ENCODE results near the gene TNRC6C. TPM values are rescaled to one million over a fixed set of nuclear protein-coding genes. Genes with fewer than 3 reads are reported as not detected.

TNRC6C gene
- total and polyA plus RNA-seq, 2 experiments from 2014 or later = 10.1 to 16.6 TPM

- Mint-ChIP-seq H3K9me3 (no peaks in the 10 kb centered on the region), H3K36me3 (ENCODE audit: low read depth) (no peaks in the 10 kb centered on the region), H3K4me1 (peaks cover 7% of the 10 kb centered on the region; the same call in 2 of the 3 replicates), H3K27ac (no peak overlapping the region), H3K4me3 (no peak overlapping the region), H3K27me3 (ENCODE audit: insufficient read depth, low read depth, poor library complexity) (peaks cover 7% of the 10 kb centered on the region)
- ATAC-seq (no peak), DNase-seq (ENCODE audit: low spot score) (no peak)
- Histone ChIP-seq H3F3A (replicated peaks; ENCODE audit: low read depth) (0 out of 2 replicates have a peak, but pooled peaks cover 4% of the 10 kb centered on the region), H3K9me2 (ENCODE audit: insufficient read depth) (no peaks in the 10 kb centered on the region), H2AFZ (no peak overlapping the region), H3K4me1 (ENCODE audit: insufficient read depth) (peaks cover 5% of the 10 kb centered on the region; the same call in 1 of the 2 replicates), H3K4me2 (no peak overlapping the region), H3K36me3 (ENCODE audit: insufficient read depth) (no peaks in the 10 kb centered on the region), H3K27me3 (ENCODE audit: insufficient read depth) (0 out of 2 replicates have a peak, but pooled peaks cover 3% of the 10 kb centered on the region), H4K20me1 (replicated peaks; ENCODE audit: insufficient read depth) (no peaks in the 10 kb centered on the region), H3K4me3 (no peak overlapping the region), H3K79me2 (replicated peaks; ENCODE audit: insufficient read depth) (no peaks in the 10 kb centered on the region), H3K27ac (ENCODE audit: low read depth) (no peak overlapping the region)
- TF ChIP-seq ZNF114 (CRISPR knock-in tag; IDR thresholded peaks at IDR 0.05) (no peak), NANOG (IDR thresholded peaks at IDR 0.05; ENCODE audit: borderline replicate concordance) (no peak), CREB1 (CRISPR knock-in tag; IDR thresholded peaks at IDR 0.05; ENCODE audit: low read depth) (no peak), ZNF331 (CRISPR knock-in tag; IDR thresholded peaks at IDR 0.05; ENCODE audit: low read depth) (no peak), ZNF462 (CRISPR knock-in tag; IDR thresholded peaks at IDR 0.05) (no peak), EZH2 (IDR thresholded peaks at IDR 0.05; ENCODE audit: low read depth, unreplicated experiment) (no peak), CTCF (conservative IDR thresholded peaks at IDR 0.05; ENCODE audit: low read depth in 2 of 2) (no peak), REST (IDR thresholded peaks at IDR 0.05; ENCODE audit: unreplicated experiment) (no peak)
These were observed 185.0 kb downstream of the TNRC6C start for GRCh38 chr17:78143214-78144146.

All from GM23338 (cell line).